ENCODE results near the gene PDZD4. TPM values are rescaled to one million over a fixed set of nuclear protein-coding genes. Genes with fewer than 3 reads are reported as not detected.

The PDZD4 gene, protein sequence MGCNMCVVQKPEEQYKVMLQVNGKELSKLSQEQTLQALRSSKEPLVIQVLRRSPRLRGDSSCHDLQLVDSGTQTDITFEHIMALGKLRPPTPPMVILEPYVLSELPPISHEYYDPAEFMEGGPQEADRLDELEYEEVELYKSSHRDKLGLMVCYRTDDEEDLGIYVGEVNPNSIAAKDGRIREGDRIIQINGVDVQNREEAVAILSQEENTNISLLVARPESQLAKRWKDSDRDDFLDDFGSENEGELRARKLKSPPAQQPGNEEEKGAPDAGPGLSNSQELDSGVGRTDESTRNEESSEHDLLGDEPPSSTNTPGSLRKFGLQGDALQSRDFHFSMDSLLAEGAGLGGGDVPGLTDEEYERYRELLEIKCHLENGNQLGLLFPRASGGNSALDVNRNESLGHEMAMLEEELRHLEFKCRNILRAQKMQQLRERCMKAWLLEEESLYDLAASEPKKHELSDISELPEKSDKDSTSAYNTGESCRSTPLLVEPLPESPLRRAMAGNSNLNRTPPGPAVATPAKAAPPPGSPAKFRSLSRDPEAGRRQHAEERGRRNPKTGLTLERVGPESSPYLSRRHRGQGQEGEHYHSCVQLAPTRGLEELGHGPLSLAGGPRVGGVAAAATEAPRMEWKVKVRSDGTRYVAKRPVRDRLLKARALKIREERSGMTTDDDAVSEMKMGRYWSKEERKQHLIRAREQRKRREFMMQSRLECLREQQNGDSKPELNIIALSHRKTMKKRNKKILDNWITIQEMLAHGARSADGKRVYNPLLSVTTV
- total RNA-seq: 0.58 TPM in 1 of 2 replicates, not detected in the other

DNA sequence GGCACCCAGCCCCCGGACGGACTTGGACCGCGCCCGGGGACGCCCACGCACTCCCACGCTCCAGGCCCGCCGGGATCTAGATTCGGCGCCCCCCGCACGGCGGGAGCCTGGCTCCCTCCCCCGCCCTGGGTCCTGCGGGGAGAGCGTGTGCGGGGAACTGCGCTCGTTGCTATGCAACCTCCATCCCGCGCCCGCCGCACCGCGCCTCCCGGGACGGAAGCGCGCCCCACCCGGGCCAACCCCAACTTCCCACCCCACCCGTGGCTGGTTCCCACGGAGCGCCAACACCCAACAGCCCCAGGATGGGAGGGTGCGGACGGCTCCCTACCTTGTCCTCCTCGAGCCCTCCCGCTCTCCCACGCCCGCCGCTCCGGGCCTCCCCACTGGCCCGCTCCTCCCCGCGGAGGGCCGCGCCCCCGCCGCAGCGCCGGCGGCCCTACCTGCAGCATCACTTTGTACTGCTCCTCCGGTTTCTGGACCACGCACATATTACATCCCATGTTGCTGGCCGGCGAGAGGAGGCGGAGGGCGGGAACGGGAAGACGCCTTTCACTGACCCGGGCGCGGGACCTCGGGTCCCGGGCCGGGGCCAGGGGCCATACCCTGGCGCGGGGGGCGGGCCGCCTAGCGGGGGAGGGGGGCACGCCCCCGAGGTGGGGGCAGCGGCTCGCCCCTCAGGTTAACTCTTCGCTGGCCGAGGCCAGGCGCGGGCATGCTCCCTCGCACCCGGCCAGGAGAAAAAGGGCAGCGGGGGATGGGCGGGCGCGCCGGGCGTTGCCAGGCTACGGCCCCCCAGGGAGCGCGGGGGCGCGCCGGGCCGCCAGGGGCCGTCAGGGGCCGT is at the start of gene PDZD4:
Gene PDZD4, minus strand, starts transcription at position 746 of the 841 bp plus-strand sequence. Its CDS starts 246 bp downstream, at position 500.

DNA sequence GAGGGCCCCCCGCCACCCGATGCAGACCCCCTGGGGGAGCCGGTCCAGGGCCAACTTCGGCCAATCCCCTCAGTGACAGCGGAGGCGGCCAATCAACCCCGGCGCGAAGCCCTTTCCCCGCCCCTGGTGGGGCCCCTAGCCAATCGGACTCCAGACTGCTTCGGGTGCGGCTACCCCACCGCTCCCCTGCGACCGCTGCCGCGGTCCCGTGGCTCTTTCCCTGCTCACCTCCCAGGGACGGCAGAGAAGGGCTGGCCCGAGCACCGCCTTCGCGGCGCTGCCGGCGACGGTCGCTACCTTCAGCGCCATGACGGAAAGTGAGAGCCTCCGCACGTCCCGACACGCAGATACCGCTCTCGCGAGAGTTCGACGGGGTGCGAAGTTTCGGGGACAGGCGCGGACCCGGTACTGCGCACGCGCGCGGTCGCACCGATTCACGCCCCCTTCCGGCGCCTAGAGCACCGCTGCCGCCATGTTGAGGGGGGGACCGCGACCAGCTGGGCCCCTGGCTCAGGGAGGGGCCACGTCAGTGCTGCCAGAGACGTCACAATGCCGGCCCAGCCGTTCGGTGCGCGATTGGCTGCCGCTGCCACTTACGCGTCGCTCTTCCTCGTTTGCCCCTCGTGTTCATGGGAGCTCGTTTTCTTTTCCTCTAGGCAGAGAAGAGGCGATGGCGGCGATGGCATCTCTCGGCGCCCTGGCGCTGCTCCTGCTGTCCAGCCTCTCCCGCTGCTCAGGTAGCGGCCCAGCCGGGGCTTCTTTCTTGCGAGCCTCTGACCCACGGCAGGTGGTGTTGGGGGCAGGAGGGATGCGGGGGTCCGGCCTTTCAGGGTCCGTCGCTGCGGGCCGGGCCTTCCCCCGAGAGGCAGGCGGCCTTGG is 36.1 kb downstream of the PDZD4 start, which contains the start of the genes IDH3G and SSR4:
Gene IDH3G, minus strand, starts transcription at position 358 of the 879 bp plus-strand sequence. Its CDS starts 49 bp downstream, at position 309.
Gene SSR4, plus strand, starts transcription at position 651 of the 879 bp plus-strand sequence. Its CDS starts 20 bp downstream, at position 671.

DNA sequence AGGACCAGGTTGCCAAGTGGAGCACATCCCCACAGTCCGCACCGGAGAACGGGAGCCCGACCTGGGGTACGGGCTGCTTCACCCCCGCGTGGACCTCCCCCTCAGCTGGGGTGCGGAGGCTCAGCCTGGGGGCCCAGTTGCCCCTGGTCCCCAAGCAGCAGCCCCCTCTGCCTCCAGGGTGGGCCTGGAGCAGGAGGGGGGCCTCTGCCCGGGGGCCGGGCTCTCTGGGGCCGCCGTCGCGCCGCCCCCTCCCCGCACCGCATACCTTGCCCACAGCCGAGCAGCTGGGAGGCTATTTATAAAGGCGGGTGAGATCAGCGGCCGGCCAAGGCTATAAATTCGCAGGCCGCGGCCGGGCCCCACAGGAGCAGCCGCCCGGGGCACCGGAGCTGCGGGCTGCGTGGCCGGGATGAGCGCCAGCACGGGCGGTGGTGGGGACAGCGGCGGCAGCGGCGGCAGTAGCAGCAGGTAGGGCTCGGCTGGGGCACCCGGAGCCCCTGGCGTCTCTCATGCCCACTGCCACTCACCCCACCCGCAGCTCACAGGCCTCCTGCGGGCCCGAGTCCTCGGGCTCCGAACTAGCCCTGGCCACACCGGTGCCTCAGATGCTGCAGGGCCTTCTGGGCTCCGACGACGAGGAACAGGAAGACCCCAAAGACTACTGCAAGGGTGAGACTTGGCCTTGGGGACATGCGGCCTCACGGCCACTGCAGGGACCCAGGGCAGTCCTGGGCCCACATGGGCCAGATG is 49.5 kb downstream of the PDZD4 start, which contains the start of gene SRPK3:
Gene SRPK3, plus strand, starts transcription at position 364 of the 750 bp plus-strand sequence. Its CDS starts 46 bp downstream, at position 410.

DNA sequence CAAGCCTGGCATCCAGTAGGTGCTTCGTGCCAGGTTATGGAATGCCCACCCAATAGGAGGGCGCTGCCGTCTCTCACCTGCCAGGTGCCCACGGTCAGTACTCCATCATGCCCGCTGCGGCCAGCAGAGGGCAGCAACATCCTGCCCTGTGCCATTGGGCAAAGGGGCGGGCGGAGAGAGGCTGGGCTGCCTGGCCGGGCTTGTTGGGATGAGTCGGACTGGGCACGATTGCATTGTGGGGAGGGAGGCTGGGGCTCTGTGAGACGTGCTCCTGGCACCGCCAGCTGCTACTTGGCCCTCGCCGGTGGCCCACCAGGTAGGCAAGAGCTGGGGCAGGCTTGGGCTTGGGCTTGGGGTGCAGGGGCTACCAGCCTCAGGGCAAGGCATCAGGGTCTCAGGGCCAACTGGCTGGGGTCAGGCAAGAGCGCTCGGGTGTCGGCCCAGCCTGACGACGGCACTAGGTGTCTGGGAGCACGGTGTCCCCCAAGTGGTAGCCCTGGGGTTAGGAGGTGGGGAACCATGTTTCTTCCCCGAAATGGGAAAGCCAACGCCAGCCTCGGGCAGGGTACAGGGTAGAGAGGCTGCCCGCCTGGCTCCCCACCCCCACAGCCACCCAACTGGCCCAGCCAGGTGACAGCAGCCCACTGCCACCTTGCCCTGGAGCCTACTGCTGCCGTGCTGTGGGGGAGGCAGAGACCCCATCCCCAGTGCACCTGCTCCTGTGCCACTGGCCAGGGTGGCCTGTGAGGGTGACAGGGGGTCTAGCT is 66.2 kb downstream of the PDZD4 start, which contains the start of gene PLXNB3:
Gene PLXNB3, plus strand, starts transcription at position 261 of the 767 bp plus-strand sequence. CDS start 1,287 bp downstream, outside the sequence.

Other genes starting within 250 kb of the PDZD4 start
- gene CCNQ, start 231.4 kb downstream of the PDZD4 start, total RNA-seq: 39.2 and 46.8 TPM in 2 replicates
- gene DUSP9, start 183.3 kb downstream of the PDZD4 start, total RNA-seq: 0.29 and 0.35 TPM in 2 replicates
- not detected in 2 replicates for gene PNCK, start 156.7 kb downstream of the PDZD4 start, total RNA-seq
- 6.9 and 7.4 TPM in 2 replicates for gene SLC6A8, start 142.6 kb downstream of the PDZD4 start, total RNA-seq
- 144 and 177 TPM in 2 replicates for gene BCAP31, start 106.2 kb downstream of the PDZD4 start, total RNA-seq
- 12.9 and 17.0 TPM in 2 replicates for gene ABCD1, start 105.7 kb downstream of the PDZD4 start, total RNA-seq
- gene PLXNB3, start 66.3 kb downstream of the PDZD4 start, total RNA-seq: 2.3 and 2.6 TPM in 2 replicates
- 0.35 TPM in 1 of 2 replicates, not detected in the other for gene SRPK3, start 49.5 kb downstream of the PDZD4 start, total RNA-seq
- gene IDH3G, start 36.2 kb downstream of the PDZD4 start, total RNA-seq: 87.9 and 122 TPM in 2 replicates
- 261 and 266 TPM in 2 replicates for gene SSR4, start 35.9 kb downstream of the PDZD4 start, total RNA-seq
- 13.1 and 19.0 TPM in 2 replicates for gene L1CAM, start 55.6 kb upstream of the PDZD4 start, total RNA-seq
- gene AVPR2, start 74.1 kb upstream of the PDZD4 start, total RNA-seq: not detected in 2 replicates
- gene ARHGAP4, start 95.7 kb upstream of the PDZD4 start, total RNA-seq: 1.7 and 10.6 TPM in 2 replicates
- 148 and 181 TPM in 2 replicates for gene NAA10, start 104.5 kb upstream of the PDZD4 start, total RNA-seq
- gene RENBP, start 114.1 kb upstream of the PDZD4 start, total RNA-seq: 0.53 and 2.3 TPM in 2 replicates
- gene HCFC1, start 141.3 kb upstream of the PDZD4 start, total RNA-seq: 30.3 and 30.7 TPM in 2 replicates
- gene TMEM187, start 142.2 kb upstream of the PDZD4 start, total RNA-seq: 11.5 and 20.2 TPM in 2 replicates
- 80.8 and 96.9 TPM in 2 replicates for gene IRAK1, start 189.4 kb upstream of the PDZD4 start, total RNA-seq

Data from myometrial cell (primary cell).